ENCODE results near the gene MBNL1.

DNA sequence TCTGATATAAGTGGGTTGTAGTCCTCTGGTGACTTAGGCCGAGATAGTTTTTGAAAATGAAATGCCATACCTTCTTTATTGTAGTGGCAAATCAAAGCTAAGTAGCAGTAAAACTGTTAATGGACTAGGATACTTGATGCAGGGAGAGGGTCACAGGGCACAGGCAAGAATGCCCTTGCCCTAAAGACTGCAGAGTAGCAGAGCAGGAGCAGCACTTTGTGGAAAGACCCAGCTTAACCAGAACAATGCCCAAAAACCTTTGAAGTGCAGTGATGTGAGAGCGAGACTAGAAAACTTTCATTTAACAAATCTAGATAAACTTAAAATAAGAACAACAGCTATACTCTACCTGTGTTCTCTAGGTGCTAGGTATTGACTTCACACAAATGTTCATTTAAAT is 121.9 kb downstream of the MBNL1 start:
- TF ChIP-seq, protein P1, sequence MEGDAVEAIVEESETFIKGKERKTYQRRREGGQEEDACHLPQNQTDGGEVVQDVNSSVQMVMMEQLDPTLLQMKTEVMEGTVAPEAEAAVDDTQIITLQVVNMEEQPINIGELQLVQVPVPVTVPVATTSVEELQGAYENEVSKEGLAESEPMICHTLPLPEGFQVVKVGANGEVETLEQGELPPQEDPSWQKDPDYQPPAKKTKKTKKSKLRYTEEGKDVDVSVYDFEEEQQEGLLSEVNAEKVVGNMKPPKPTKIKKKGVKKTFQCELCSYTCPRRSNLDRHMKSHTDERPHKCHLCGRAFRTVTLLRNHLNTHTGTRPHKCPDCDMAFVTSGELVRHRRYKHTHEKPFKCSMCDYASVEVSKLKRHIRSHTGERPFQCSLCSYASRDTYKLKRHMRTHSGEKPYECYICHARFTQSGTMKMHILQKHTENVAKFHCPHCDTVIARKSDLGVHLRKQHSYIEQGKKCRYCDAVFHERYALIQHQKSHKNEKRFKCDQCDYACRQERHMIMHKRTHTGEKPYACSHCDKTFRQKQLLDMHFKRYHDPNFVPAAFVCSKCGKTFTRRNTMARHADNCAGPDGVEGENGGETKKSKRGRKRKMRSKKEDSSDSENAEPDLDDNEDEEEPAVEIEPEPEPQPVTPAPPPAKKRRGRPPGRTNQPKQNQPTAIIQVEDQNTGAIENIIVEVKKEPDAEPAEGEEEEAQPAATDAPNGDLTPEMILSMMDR (IDR thresholded peaks at IDR 0.05): no peak
- TF ChIP-seq POLR2A (IDR thresholded peaks at IDR 0.05): no peak
